ENCODE measurements around the gene ENTHD1.

Gene ENTHD1, protein sequence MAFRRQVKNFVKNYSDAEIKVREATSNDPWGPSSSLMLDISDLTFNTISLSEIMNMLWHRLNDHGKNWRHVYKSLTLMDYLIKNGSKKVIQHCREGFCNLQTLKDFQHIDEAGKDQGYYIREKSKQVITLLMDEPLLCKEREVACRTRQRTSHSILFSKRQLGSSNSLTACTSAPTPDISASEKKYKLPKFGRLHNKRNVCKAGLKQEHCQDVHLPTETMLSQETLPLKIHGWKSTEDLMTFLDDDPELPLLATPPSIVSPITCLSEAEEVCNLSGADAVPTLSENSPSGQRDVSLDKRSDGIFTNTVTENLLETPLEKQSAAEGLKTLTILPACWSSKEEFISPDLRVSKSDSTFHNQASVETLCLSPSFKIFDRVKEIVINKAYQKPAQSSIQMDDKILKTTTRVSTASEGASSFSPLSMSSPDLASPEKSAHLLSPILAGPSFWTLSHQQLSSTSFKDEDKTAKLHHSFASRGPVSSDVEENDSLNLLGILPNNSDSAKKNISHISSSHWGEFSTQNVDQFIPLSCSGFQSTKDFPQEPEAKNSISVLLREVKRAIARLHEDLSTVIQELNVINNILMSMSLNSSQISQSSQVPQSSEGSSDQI

DNA sequence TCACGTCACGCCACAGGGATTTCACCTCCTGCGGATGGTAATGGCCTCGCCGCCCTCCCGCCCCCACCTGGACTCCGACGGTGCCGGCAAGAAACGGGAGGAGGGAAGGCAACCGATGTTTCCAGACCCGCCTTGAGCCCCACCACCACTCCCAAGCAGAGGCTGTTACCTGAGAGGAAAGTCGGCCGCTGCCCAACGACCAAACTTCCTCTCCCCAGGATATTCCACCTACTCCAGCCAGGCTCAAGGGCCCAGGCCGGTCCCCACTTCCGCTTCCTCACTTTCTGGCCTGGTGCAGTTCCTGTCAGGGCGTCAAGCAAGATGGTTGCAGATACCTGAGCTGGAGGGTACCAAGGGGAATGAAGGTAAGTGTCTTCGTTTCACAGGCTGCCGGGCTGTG is at the start of gene ENTHD1:
TSS of gene ENTHD1 (minus strand) at position 235 of the 400 bp plus-strand sequence. CDS start 6,012 bp downstream, outside the sequence.
- DNase-seq (ENCODE audit: low read depth): no peak

DNA sequence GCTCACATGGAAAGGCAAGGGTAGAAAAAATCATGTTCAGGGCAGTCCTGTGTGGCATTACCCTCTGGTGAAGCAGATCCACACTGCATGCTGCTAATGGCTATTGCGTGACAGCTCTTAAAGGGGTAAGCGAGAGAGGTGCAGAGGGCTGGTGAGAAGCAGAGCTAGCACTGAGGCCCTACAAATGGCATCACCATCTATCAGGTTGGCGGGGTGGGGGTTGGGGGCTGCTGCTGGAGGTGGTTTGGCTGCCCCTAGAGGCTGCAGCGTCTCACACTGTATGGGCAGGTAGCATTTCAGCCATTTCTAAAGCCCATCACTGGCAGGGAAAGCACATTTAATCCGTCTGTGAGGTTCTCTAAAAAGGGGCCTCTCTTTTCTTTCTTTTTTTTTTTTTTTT is 49.8 kb upstream of the ENTHD1 start:
- DNase-seq (ENCODE audit: low read depth): no peak

DNA sequence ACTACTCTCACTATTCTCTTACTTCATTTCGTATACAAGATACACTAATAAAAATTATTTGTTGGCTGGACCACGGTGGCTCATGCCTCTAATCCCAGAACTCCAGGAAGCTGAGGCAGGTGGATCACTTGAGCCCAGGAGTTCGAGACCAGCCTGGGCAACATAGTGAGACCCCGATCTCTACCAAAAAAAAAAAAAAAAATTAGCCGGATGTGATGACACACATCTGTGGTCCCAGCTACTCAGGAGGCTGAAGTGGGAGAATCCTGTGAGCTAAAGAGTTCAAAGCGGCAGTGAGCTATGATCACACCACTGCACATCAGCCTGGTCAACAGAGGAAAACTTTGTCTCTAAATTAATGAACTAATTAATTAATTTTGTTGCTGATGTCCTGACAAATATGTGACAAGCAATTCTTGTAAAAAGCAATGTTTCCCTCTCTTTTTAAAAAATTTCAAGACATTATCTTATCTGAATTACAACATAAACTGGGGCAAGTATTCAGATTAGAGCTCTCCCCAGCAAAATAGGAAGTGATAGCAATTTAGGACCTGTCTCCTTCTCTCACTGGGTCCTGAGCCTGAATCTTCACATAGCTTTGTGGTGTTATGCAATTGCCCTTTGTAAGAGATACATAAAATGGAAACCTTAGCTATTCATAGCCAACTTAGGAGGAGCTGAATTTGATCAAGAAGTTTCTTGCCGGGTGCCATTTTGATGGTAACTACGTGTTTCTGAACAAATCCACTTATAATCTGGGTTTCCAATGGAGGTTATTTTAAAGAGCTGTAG is 49.1 kb upstream of the ENTHD1 start:
- DNase-seq (ENCODE audit: low read depth): no peak

DNA sequence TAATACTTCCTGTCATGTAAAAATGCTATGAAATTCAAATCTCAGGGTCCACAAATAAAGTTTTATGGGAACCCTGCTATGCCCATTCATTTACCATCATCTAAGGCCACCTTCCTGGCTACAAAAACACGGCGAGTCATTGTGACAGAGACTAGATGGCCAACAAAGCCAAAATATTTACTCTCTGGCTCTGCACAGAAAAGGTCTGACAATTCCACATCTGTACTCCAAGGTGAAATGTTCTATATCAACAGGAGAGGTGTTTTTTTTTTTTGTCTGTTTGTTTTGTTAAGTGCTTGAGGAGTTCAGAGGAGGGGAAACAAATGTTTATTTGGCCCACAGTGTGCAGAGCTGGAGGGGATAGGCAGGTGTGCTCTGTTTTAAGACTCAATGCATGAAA is 48.0 kb upstream of the ENTHD1 start:
- no peak for DNase-seq (ENCODE audit: low read depth)

DNA sequence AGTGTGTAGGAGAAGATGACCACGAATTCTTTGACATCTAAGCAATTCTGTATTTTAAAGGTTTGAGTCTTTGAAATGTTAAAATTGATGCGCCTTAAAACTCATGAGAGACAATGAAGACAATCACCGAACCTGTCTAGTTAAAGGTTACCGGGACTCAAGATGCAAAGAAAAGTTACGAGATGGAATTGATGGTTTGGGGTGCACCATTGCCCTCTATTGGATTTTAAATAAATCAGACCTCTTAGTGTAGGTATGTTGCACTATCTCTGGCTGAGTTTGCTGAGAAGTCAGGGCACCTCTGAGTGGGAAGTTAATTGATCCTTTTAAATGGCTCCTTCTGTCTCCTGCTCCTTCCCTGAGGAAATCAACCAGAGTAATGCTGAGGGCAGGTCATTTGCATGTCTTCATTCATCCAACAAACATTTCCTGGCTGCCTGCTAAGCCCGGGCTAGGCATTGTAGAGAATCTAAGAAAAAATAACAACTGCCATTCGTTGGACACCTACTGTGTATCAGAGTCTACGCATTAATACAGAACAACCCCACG is 47.3 kb upstream of the ENTHD1 start:
- no peak for DNase-seq (ENCODE audit: low read depth)

DNA sequence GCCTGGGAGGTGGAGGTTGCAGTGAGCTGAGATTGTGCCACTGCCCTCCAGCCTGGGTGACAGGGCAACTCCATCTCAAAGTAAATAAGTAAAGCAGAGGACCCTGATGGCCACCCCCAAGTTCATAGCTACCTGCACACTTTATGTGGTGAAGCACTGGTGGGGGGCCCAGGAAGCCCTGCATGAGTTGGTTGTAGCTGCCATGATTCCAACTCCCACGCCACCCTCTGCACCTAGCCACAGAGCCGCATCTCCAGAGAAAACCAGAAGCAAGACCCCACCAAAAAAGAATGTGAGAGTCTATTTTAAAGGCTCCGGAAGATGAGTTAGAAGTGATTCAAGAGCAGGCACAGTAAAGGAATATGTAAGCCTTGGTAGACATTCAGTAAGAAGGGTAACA is 46.3 kb upstream of the ENTHD1 start:
- no peak for DNase-seq (ENCODE audit: low read depth)

DNA sequence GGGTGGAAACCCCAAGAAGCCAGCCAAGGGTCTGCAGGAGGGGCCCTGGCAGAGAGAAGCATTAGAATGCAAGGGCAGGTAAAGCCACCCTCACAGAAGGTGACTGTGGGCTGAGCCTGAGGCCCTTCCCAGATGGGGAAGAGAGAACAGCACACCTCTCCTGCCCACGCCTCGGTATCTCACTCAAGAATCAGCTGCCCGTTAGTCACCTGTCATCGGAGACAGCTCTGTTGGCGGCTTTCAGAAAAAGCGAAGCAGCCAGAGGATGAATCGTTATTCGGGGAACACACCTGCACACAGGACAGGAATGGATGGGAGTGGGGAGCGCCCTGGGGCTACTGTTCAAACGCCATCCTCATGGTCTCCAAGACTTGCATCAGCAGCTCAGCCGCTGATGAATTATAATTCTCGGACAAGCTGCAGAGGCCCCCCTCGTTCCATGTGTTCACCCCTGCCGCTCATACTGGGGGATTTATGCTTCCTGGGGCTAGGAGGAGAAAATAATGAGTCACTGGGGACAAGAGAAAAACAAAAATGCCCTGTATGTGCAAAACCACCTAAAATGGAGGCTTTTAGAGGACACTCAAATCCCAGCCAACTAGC is 45.0 kb upstream of the ENTHD1 start:
- DNase-seq (ENCODE audit: low read depth): no peak

DNA sequence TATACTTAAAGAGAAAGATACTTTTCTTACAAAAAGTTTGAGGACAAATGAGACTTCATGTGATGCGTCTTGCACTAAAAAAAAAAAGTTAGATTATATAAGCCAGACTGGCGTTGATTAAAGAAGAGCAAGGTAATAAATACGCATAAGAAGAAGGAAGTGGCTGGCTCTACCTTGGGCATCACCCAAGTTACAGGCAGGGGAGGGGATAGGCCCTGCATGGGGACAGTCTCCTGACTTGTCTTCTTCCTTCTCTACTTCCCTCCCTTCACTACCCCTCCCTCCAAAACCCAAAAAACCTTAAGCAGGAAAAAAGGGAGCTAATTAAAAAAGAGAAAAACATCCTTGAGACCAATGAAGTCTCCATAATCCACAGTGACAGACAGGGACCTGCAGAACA is 44.3 kb upstream of the ENTHD1 start:
- no peak for DNase-seq (ENCODE audit: low read depth)

DNA sequence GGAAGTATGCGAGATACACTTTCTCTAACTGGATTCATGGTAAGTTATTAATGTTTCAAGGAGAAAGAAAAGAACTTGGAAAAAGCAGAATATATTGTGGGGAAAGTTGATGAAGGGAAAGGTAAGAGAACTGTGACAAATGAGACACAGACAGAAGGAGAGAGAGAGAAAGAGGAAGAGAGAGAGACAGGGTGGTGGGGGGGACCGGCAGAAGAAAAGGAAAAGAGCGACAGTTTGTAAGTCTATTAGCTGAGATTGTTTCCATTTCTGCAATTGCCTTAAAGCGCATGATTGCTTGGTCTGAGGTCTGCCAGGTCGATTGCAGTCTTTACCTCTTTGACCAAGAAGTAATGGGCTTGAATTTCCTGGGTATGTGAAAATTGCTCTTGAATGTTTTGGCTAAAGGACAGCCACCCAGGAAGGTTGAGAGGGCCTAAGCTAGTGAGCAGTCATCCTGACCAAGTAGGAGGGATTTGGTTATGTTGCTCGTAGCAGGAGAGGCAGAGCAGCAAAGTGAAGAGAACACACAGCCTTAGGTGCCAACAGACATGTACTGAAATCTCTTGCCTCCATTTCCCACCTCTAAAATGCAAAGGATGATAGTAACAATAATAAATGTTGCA is 43.1 kb upstream of the ENTHD1 start:
- DNase-seq (ENCODE audit: low read depth): no peak

DNA sequence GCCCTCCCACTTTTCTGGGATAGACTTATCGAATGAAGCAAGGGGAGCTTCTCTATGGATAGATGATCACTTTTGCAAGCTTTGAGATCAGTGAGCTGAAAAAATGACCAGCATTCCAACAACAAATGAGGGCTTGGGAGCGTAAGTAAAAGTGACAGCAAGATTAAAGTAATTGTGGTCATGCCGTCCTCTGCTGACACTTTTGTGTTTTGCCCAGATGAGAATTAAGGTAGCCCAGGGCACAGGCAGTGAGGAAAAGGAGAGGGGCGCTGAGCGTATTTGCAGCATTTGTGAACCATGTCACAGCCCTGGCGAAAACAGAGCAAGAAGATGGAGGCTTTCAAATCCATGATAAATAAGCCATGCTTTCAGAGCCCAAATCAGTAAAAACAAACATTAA is 42.1 kb upstream of the ENTHD1 start:
- DNase-seq (ENCODE audit: low read depth): no peak

DNA sequence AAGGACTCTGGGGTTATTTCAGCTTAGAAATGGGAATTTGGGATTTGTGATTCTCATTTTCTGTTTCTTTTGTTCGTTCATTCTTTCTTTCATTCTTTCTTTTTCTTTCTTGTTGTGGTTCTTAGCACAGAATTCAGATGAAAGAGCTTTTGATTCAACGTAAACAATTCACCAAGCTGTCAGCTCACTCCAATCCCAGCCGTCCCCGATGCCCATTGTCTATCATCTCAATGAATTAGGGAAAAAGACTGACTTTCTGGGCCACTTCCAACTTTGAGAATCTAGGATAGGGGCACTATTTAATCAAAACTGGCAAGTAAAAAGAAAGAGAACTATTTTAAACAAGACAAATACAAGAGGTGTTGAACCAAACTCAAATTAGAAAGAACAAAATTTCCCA is 41.6 kb upstream of the ENTHD1 start:
- DNase-seq (ENCODE audit: low read depth): no peak

DNA sequence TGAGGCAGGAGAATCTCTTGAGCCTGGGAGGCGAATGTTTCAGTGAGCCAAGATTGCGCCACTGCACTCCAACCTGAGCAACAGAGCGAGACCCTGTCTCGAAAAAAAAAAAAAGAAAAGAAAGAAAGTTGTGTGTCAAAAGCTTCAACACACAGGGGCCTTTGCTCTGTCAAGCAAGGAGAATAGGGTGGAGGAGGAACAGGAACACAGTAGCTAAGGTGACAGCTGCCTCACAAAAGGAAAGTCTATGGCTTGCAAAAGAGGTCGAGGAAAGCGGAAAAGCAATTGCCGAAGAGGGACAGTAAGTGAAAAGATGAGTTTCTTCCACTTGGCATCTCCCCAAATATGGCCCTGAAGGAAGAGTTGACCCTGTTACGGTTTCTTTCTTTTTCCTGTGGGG is 40.2 kb upstream of the ENTHD1 start:
- no peak for DNase-seq (ENCODE audit: low read depth)

DNA sequence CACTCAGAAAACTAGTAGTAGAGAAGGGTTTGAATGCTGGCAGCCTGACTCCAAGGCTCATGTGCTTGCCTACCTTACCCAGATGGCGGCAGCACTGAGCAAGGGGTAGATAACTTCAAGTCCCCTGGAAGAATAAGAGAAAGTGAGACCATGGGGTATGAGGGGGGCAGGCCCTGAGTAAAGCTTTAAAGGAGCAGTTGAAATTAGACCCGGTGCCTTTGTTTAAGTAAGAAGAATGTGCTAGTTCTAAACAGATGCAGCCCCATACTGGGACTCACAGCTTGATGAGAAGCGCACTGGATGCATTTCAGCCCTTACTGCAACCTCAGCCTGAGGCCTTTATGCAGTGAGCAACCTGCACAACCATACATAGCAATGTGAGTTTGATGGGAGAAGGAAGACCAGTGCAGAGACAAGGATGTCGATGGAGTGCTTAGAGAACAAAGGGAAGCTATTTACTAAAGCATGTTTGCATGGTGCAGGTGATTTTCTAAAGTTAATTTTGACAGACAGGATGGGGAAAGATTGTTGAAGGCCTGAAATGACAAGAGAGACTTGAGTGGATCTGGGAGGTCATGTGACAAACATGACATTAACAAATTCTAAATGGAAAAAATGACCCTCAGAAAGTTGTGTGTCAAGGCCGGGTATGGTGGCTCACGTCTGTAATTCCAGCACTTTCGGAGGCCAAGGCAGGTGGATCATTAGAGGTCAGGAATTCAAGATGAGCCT is 39.5 kb upstream of the ENTHD1 start:
- DNase-seq (ENCODE audit: low read depth): no peak

DNA sequence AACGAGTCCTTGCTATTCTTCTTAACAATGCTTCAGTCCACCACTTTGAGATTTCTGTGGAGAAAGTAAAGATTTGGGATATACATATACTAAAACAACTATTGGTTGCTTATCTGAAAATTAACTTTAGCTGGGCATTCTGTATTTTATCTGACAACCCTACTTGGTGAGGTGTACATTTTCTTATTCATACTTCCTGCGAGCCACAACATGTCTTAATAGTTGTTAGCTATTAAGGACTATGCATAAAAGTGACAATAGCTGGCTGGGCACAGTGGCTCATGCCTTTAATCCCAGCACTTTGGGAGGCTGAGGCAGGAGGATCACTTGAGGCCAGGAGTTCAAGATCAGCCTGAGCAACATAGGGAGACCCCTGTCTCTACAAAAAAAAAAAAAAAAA is 38.6 kb upstream of the ENTHD1 start:
- no peak for DNase-seq (ENCODE audit: low read depth)

DNA sequence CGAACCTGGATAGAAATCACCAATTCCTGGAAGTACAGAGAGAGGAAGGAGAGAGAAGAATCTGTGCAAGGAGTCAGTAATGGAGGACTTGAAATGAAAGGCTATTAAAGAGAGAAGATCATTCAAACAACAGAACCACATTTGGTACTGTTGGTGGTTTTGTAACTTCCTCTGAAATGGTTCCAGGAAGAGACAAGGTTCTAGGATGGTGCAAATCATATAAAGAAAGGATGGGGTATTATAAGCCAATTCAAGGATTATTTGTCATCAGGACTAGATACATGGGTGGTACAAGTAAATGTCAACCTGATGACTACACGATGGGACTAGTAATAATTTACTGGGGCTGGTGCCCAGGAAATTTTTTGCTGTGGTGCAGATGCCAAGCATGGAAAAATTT is 37.7 kb upstream of the ENTHD1 start:
- DNase-seq (ENCODE audit: low read depth): no peak

DNA sequence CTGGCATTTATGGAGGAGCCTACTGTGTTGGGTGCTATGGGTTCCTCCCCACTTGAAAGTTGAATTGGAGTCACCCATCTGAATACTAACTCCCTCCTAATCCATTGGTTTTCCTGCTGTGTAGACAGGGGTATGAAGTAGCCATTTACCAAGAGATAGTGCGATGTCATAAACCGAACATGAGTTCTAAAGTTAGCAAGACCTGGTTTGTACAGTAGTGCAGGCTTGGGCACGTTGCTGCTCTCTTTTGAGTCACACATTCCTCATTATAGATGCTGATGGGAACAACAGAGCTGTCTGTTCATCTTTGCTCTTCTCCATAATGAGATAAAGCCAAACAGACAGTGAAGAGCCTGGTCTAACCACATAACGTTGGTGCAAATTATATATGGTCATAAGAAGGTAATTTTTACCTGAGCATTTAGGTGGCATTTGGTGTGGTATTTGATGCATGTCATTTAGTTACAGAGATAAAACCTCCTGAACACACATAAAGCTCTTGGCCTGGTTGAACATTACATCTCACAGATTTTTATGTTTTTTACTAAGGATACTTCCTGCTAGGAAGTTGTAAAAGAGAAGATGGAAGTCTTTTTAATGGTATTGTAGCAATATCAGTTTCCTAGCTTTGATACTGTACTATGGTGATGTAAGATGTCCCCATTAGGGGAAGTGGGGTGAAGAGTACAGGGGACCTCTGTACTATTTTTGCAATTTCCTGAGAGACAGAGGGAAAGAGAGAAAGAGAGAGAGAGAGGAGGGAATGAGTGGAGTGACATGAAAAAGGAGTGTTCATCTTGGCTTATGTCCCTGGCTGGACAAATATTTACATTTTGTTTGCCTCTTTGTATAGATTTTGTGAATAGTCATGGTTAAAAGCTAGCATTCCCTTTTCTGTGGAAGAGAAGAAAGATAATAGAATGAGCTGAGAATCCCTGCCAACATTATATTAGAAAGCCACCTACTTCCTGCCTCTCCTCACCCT is 35.3 kb upstream of the ENTHD1 start:
- no peak for DNase-seq (ENCODE audit: low read depth)

DNA sequence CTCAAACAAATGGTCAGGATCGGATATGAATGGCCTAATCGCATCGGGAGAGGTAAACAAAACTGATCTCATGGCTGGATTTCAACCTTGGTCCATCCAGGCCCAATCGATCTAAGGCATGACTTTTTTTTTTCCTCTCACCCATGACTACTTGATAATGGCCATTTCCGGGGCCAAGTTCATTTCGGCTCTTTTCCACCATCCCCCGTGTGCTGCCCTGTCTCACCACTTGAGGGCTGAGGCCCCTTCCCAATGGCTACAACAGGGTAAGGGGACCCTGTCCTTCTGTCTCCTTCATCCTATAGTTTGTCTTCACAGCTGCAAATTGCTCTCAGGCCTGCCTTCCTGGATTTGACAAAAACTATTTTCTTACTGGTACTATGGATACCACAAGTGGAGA is 34.0 kb upstream of the ENTHD1 start:
- no peak for DNase-seq (ENCODE audit: low read depth)

DNA sequence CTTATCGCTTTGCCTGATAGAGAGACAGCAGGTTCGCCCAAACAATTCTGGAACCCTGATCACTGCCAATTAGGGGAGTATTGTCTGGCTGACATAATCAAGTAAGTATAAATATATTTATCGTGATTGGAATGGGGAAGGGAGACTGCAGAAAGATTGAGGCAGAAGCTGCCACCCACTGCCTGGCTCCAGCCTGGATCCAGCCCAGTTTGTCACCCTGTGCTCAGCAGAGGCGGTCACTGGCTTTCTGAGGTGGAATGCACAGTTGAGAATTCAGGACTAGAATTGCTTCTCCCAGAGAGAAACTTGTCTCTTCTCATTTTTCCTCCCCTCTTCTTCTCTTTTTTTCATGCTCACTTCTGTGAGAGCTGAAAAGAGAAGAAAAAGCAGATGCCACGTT is 33.2 kb upstream of the ENTHD1 start:
- DNase-seq (ENCODE audit: low read depth): no peak

DNA sequence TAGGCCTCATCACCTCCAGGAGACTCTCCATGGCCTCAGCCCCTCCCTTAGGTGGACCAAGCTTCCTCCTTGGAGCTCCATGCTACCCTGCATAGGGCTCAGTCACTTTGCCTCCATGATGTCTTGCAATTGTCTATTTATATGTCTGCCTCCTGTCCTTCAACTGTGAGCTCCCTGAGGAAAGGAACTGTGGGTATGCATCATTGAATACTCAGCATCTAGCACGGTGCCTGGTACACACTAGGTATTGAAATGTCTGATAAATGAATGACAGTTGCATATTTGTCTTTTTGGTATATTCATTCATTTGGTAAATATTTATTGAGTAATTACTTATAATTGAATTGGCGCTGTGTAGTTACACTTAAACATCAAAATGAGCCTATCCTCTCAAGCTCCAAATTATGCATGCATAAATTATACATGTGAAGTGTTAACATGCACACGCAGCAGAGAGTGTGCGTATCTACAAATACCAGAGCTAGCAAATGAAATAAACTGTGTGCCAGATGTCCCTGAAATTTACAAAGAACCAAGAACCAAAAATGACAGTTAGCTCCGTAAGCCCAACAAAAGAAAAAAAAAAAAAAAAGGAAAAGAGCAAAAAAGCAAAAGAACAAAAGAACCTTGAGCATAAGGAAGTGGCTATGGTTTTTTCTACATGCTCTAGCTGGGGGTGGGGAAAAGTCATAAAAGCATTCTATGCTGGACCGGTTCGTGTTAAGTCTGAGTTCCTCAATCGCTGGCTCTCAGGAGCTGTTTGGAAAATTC is 32.5 kb upstream of the ENTHD1 start:
- DNase-seq (ENCODE audit: low read depth): no peak
